T47D (cell line): Measurements from ENCODE around the gene KREMEN2.

Experiments
- DNase-seq, 2 experiments: peaks; one replicate each; pipeline versions ENCODE4 v3.0.0 to v3.0.0-alpha.2; 2011 to 2012; ENCODE audit warnings: low read depth in 1 of 2, low spot score in 1 of 2
- JUND ChIP-seq: IDR thresholded peaks from 2 replicates; pipeline ENCODE4 v1.6.1; 2012; ENCODE audit warnings: low read depth
- in situ Hi-C: cut with HindIII; loops from 2 replicates; pipeline ENCODE4 v1.10.0; 2016; ENCODE audit warnings: low sequenced_read_pairs, low pct_unique_long_range_greater_than_20kb

The KREMEN2 gene

DNA sequence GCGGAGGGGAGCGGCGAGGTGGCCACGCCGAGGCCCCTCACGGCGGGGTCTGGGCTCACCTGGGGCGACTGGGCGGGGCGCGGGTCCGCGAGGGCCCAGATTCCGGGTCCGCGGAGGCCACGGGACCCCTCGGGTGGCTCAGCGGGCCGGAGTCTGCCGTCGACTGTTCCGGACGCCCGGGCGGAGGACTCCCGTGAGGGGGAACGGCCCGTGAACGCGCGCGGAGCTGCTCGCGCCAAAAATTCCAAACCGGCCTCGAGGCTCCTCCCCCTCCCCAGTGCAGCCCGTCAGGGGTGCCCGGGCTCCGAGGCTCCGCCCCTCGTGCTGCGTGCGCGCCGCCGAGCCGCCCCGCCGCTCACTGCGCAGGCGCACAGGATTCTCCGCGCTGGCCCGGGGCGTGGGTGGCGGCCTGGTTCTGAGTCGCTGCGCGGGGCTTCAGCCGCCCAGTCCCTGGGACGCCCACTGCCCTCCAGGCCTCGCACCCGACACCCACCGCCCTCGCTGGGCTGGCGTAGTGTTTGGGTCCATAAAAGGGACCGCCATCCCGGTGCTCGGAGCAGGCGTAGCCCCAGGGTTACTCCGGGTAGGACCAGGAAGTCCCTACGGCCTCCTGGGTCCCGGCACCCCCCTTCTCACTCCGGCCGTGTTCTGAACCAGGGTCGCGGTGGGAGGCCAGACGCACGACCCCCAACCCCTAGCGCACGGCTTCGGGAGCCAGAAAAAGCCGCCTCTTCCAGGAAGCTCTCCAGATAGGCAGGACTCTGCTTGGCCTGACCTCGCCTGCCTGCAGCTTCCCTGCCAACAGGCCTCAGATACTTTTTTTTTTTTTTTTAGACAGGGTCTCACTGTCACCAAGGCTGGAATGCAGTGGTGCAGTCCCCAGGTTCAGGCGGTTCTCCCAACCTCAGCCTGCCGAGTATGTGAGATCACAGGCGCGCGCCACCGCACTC, 16.4 kb downstream of the KREMEN2 start, which contains the start of gene PKMYT1:
PKMYT1 (minus strand) TSS at position 220 of the 950 bp plus-strand sequence. CDS start 789 bp downstream, outside the sequence.
- in situ Hi-C loops = no loop called here
- DNase-seq = peak; percentile 93 to 99
- no peak for TF ChIP-seq JUND

DNA sequence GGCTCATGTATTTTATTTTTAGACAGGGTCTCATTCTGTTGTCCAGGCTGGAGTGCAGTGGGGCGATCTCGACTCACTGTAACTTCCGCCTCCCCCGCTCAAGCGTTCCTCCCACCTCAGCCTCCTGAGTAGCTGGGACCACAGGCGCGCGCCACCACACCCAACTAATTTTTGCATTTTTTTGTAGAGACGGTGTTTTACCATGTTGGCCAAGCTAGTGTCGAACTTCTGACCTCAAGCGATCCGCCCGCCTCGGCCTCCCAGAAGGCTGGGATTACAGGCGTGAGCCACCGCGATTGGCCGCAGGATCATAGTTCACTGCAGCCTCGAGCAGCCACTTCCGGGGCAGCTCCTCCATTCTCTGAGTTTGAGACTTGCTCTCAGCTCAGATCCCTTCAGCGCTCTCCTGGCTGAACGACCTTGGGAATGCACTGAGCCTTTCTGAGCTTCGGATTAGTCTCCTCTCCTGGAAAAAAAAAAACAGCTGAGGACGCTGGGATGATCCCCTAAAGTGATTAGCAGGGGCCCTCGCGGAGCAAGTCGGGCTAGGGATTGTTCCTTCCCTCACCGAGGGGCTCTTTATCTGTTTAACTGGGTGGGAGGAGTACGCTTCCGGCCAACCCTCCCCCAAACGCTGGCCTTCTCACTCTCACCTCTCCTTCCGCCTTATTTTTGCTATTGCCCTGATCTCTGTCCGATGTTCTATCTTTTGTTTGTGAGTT, 17.3 kb downstream of the KREMEN2 start:
- DNase-seq = no peak
- in situ Hi-C loops = no loop called here
- TF ChIP-seq JUND = no peak

DNA sequence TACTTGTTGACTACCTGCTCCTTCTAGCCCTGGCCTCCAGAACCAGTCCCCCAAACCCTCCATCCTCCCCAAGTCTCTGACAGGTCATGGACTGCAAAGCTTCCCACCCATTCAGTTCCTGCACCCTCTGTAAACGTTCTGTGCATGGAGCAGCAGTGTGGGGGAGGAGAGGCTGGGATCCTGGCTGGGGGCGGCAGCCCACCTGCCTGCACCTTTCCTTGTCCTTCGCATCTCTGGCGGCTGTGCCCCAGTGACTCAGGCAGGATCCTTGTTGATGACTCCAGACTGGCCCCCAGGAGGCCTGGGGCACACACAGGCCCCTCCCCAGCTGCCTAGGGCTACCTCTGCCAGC, 17.8 kb downstream of the KREMEN2 start:
- in situ Hi-C loops = no loop called here
- no peak for TF ChIP-seq JUND
- DNase-seq = no peak

DNA sequence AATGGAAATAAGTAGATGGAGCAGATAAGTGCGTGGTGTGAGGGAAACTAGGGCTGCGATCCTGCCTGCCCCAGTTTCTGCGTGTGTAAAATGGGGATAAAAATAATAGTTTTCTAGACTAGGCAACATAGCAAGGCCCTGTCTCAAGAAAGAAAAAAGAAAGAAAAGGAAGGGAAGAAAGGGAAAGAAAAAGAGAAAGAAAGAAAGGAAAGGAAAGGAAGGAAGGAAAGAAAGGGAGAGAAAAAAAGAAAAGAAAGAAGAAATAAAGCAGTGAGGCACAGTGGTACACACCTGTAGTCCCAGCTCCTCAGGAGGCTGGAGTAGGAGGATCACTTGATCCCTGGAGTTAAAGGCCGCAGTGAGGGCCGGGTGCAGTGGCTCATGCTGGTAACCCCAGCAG, 18.3 kb downstream of the KREMEN2 start:
- in situ Hi-C loops = no loop called here
- no peak for DNase-seq
- TF ChIP-seq JUND = no peak

DNA sequence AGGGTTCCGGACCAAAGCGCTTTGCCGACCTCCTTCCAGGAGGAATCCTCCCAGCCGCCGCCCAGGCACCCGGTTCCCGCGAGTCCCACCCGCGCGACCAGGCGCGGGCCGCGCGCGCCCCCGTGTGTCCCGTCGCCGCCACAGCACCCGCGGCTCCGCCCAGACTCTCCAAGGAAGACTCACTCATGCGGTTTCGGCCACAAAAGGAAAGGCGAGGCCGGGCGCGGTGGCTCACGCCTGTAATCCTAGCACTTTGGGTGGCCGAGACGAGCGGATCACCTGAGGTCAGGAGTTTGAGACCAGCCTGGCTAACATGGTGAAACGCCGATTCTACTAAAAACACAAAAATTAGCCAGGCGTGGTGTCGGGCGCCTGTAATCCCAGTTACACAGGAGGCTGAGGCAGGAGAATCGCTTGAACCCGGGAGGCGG, 19.6 kb downstream of the KREMEN2 start:
- DNase-seq = peak; percentile 89 to 93
- no peak for TF ChIP-seq JUND
- in situ Hi-C loops = no loop called here

DNA sequence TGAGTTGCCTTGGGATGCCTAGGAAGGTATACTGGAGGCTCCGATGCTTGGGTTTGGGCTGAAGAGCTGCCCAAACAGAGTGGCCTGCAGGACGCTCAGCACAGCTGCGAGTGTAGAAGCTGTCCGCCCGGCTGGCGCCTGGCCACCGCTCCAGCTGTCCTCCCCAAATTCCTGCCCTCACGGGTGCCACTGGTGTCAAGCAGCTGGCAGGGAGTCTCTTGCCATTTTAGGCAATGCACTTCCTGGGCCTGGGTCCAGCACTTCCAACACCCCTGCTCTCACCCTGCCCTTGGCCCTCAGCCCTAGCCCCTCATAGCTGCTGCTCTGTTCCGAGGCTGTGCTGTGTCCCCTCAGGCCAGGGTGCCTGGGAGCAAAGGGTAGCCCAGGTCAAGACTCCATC, 21.4 kb downstream of the KREMEN2 start:
- TF ChIP-seq JUND = no peak
- no peak for DNase-seq
- in situ Hi-C loops = no loop called here

DNA sequence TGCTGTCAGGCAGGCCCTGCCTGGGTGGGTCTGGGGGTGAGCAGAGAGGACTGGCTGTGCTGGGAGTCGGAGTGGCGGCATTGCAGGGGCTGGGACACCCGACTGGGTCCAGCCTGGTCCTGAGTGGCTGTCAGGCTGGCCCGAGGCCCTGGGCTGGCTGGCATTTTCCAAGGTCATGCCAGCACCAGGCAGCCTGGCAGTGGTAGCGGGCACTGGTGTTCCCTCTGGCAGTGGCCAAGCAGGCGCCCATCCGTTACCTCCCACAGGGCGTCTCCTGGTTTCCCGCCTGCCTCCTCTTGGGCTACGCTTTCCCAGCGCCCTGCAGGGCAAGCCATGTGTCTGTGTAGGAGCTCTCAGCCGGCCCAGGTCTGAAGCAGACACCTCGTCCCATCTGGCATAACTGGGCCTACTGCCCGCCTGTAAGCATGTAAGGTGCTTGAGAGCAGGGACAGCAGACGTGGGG, 21.8 kb downstream of the KREMEN2 start:
- no peak for TF ChIP-seq JUND
- no peak for DNase-seq

DNA sequence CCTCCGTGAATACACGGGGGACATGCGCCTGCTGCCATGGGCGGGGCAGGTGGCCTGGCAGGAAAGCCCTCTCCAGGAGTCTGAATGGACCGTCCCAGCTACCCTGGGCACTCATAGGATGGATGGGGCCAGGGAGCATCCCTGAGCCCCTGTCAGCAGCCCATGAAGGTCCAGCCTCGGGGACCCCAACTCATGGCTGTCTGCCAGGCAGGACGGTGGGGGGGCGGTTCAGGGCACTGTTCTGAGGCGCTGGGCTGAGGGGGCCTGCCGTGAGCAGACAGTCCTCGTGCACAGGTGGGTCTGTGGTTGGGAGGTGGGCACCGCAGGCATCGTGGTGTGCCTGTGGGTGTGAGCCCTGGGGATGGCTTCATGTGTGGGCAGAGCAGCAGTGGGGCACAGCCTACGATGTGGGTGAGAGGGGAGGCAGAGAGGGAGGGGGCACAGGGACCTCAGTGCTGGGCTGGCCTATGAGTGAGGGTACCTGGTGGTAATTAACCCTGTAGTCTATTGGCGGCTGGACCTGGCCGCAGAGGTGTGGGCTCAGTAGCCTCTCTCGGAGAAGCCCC, 22.6 kb downstream of the KREMEN2 start:
- in situ Hi-C loops = no loop called here
- DNase-seq = no peak
- no peak for TF ChIP-seq JUND

More for the DNA sequence above, 21.8 kb downstream of the KREMEN2 start:
- in situ Hi-C loops = no loop called here

DNA sequence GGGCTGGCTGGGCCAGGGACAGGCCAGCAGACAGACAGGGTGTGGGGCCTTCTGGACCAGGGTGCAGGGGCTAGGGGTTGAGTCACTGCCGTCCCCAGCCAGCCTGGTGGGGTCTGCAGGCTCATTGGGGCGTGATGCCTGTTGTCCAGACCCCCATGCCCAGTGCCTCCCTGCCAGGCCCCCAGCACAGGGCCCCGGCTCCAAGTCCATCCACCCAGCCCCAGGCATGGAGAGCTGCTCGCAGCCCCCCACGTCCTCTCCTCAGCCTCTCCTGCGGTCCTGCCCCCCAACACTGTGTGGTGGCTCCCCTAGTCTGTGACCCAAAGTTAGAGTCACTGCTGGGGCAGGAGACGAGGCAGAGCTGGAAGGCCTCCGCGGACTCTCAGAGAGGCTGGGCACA, 23.2 kb downstream of the KREMEN2 start:
- in situ Hi-C loops = no loop called here
- no peak for TF ChIP-seq JUND
- DNase-seq = no peak

DNA sequence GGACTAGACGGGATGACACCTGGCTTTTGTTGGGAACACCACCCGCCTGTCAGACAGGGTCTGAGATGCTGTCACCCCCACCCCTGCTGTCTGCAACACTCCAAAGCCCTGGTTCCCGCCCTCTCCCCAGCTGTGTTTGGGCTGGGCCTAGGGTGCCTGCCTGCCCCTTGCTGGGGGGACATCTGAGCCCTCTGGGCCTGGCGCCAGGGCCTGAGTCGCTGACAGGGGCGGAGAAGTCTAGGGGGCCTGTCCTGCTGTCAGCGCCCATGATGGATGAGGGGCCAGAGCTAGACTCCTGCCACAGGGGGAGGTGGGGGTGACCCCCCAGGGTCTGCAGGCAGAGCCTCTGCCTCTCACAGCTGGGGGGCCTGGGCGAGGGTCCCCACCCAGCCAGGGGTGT, 23.8 kb downstream of the KREMEN2 start:
- in situ Hi-C loops = no loop called here
- no peak for TF ChIP-seq JUND
- DNase-seq = no peak

DNA sequence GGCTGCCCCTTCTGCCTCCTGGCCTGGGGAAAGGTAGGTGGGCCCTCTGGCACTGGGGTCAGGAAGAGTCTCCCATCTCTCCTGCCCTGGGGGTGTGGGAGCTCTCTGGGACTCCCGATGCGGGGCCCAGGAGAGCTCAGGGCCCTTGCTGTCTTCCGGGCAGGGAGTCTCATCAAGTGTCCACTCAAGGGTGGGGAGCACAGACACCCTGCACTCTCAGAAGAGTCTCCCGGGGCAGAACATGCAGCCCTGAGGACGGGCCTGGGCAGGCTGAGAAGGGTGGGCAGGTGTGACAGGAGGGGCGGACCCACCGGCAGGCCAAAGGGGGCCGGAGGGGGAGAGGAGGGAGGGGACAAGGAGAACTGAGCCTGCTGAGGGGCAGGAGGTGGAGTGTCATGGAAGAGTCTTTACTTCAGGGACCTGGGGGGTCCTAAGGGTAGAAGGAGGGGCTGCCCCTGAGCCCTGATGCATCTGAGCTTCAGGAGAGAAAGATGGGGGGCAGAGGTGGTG, 24.6 kb downstream of the KREMEN2 start:
- TF ChIP-seq JUND = no peak
- DNase-seq = no peak
- in situ Hi-C loops = no loop called here

DNA sequence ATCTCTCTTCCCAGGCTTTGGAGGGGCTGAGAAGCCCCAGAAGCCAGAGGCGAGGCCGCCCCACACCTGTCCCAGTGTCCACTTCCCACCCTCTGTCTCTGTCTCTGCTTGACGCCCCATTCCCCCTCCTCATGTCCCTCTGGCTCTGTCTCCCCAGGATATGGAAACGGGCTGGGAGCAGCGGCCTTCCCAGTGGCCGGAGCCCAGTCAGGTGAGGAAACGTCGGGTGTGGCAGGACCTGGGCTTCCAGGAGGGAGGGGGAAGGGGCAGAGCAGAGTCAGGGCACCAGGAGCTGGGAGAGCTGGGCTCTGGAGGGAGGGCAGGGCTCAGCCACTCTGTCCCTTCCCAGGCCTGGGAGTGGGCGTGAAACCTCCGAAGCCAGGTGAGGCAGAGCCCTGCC, 26.8 kb downstream of the KREMEN2 start:
- DNase-seq = peak in 1 of 2 experiments; percentile 67
- no peak for TF ChIP-seq JUND
- in situ Hi-C loops = no loop called here
